Heart right ventricle (tissue), 16 donors: ENCODE data around the gene ATP13A2. TPM values are rescaled to one million over a fixed set of nuclear protein-coding genes. Genes with fewer than 3 reads are reported as not detected.
"Not testable (repeated sequence)": the region's sequence is repeated elsewhere in the genome, so short reads cannot be mapped to it uniquely, and the experiment has no call there.

Source experiments
- ATAC-seq, 8 donors: fragments of 200-7000 bp; cut with Tn5 transposase; one replicate each; pipeline ENCODE4 v1.9.1; 2020; ENCODE audit warnings: mild to moderate bottlenecking in 8 of 8, moderate library complexity in 8 of 8, moderate number of reproducible peaks in 1 of 8
- DNase-seq, 2 donors: peaks; one replicate each; pipeline ENCODE4 v3.0.0-alpha.2; 2020
- H3K27ac ChIP-seq, 10 donors: fragments of 200-600 bp; sonication (generic) in 2 of 10; one replicate each; pipeline versions ENCODE4 v1.5.0 to v1.8.0; 2020 to 2022; ENCODE audit warnings: mild to moderate bottlenecking in 3 of 10
- H3K27me3 ChIP-seq, 7 donors: fragments of 200-600 bp; one replicate each; pipeline ENCODE4 v1.8.0; 2021 to 2022; ENCODE audit warnings: mild to moderate bottlenecking in 2 of 7
- H3K36me3 ChIP-seq, 9 donors: fragments of 200-600 bp; sonication (generic) in 1 of 9; one replicate each; pipeline versions ENCODE4 v1.5.0 to v1.8.0; 2020 to 2022; ENCODE audit warnings: mild to moderate bottlenecking in 2 of 9
- H3K4me1 ChIP-seq, 9 donors: fragments of 200-600 bp; sonication (generic) in 1 of 9; one replicate each; pipeline versions ENCODE4 v1.5.0 to v1.8.0; 2020 to 2022; ENCODE audit warnings: mild to moderate bottlenecking in 4 of 9
- H3K4me3 ChIP-seq, 10 donors: fragments of 200-600 bp; sonication (generic) in 2 of 10; one replicate each; pipeline versions ENCODE4 v1.5.0 to v1.8.0; 2020 to 2022; ENCODE audit warnings: mild to moderate bottlenecking in 7 of 10, moderate library complexity in 2 of 10
- H3K9me3 ChIP-seq, 11 donors: fragments of 200-600 bp in 10 of 11; sonication (generic) in 2 of 11; one replicate each; pipeline versions ENCODE4 v1.5.0 to v1.8.0; 2013 to 2022; ENCODE audit warnings: mild to moderate bottlenecking in 2 of 11, control low read depth in 1 of 11, moderate library complexity in 1 of 11
- WGBS, 2 donors: extraction: QIAGEN DNeasy Blood & Tissue Kit; methylation state at CpG; one replicate each; pipeline ENCODE4 v1.1.7; 2013; ENCODE audit warnings: inconsistent platforms in 1 of 2; 5-methylcytosine and 5-hydroxymethylcytosine counted together
- intact Hi-C, 10 donors: fragments of 100-400 bp; cut with DNase I; formaldehyde crosslinking; loops; one replicate each; pipeline versions ENCODE4 v1.11.1 to v1.14.2; 2022
- polyA plus RNA-seq, 2 donors: library from polyadenylated mRNA; stranded (reverse); fragments of 200-250 nt; gene quantifications; one replicate each; pipeline ENCODE4 v1.2.3, GENCODE V29; 2013
- total RNA-seq, 10 donors: library from RNA; stranded (reverse); fragmentation: NEBNext Ultra II Directional in 3 of 10; extraction: Animal tissue kit (Norgen Biotek cat#: 25700) in 3 of 10; gene quantifications; one replicate each; pipeline versions ENCODE4 v1.2.1 to v1.2.4, GENCODE V29; 2021 to 2023
- TF ChIP-seq, protein P1 (sequence below), 9 donors: fragments of 200-600 bp; sonication (generic) in 2 of 9; IDR thresholded peaks; one replicate each; pipeline versions ENCODE4 v1.5.0 to v1.8.0; 2021 to 2022; ENCODE audit warnings: antibody characterized with exemption in 9 of 9, mild to moderate bottlenecking in 5 of 9, moderate library complexity in 1 of 9
- donor health status: Arrhythmogenic right ventricular cardiomyopathy.
- donor health status: ischemic (EF 13 %, LVEDD 7.1; RV severe dilation, severe dysfunction).
- donor health status: healthy with polysubstance abuse.
- donor health status: DM: no; HTN: yes; CAD: no.
- donor health status: DM: no; HTN: no; CAD: no.
- donor health status: ischemic (EF 25% LVEDD 6.9; RV normal size, moderate dysfunction).
- donor health status: ischemic (EF 25% LVEDD 5.7; RV mildly dilated, moderate dysfunction).
- donor health status: healthy.
- donor health status: DM: yes; HTN: yes; CAD: no.
- donor health status: Ischemic cardiomyopathy.
- donor health status: ischemic (EF 35%, LVEDD 5.7; RV mildly dilated, moderate dysfunction).
- donor health status: nonischemic (EF 11% LVEDD 7.7; RV severe dilation, severe dysfunction).
- donor health status: DM: yes; HTN: yes; CAD: no.
- donor health status: PGD.
- donor health status: ischemic (EF 29% LVEDD 5.4; RV normal size, mild dysfunction).
- donor health status: nonischemic (EF 23%, LVEDD 6.1; RV moderate dilation, normal function).

Gene ATP13A2
- total and polyA plus RNA-seq, 12 donors: 7.2 to 20.0 (median 11.0) TPM

DNA sequence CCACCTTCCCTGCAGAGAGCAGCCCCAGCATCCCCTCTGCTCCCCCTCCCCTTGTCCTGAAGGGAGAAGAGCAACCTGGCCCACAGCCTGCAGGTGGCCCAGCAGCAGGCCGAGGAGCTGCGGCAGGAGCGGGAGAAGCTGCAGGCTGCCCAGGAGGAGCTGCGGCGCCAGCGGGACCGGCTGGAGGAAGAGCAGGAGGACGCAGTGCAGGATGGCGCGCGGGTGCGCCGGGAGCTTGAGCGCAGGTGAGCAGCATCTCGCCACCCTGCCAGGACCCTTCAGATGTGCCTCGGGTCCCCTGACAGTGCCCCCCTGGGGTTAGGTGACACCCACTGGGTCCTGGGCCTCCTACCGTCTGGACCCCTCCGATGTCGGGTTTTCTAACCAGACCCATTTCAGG, 67.7 kb downstream of the ATP13A2 start:
- H3K27me3 ChIP-seq: no peaks in the 10 kb centered on the region
- no peak overlapping the region for H3K27ac ChIP-seq
- TF ChIP-seq, protein P1, sequence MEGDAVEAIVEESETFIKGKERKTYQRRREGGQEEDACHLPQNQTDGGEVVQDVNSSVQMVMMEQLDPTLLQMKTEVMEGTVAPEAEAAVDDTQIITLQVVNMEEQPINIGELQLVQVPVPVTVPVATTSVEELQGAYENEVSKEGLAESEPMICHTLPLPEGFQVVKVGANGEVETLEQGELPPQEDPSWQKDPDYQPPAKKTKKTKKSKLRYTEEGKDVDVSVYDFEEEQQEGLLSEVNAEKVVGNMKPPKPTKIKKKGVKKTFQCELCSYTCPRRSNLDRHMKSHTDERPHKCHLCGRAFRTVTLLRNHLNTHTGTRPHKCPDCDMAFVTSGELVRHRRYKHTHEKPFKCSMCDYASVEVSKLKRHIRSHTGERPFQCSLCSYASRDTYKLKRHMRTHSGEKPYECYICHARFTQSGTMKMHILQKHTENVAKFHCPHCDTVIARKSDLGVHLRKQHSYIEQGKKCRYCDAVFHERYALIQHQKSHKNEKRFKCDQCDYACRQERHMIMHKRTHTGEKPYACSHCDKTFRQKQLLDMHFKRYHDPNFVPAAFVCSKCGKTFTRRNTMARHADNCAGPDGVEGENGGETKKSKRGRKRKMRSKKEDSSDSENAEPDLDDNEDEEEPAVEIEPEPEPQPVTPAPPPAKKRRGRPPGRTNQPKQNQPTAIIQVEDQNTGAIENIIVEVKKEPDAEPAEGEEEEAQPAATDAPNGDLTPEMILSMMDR (IDR thresholded peaks at IDR 0.05): no peak
- H3K4me3 ChIP-seq: no peak overlapping the region
- ATAC-seq (no peak), DNase-seq (no peak)
- H3K4me1 ChIP-seq: no peaks in the 10 kb centered on the region
- H3K36me3 ChIP-seq: peaks cover 0 to 80% (median 22%) of the 10 kb centered on the region in 9 donors
- WGBS, 2 donors: 93 to 94% methylated on average over 19 of the region's 19 CpGs
- intact Hi-C loops: loop anchor here in 1 of 10 donors (5.0 kb wide), 1 partner anchor 322 kb away; no protein-coding TSS in a partner anchor
- H3K9me3 ChIP-seq: no peaks in the 10 kb centered on the region

DNA sequence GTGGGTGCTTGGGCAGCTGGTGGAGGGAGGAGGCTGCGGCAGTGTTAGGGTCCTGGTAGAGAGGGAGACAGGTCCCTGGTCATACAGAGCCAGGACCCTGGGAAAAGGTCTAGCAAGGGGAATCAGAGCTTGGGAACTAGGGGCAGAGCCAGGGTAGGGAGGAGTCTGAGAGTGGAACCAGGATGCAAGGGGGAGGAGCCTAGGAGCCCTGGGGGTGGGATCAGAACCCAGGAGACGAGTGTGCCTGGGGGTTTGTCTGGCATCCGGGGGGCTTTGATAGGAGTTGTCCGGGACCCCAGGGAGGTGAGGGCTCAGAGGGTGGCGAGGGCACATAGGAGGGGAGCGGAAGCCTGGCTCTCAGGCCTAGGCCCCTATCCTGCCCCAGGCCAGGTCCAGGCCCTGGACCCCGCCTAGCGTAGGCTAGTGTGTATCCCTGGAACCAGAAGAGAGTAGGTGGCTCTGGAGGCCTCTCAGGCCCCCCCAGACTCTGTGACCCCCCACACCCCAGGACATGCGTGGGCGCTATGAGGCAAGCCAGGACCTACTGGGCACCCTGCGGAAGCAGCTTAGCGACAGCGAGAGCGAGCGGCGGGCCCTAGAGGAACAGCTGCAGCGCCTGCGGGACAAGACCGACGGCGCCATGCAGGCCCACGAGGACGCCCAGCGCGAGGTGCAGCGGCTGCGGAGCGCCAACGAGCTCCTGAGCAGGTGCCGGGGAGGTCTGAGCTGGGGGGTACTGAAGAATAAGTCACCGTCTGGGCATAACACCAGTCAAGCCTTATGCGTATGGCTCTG, 72.1 kb downstream of the ATP13A2 start:
- intact Hi-C loops: loop anchor here in 1 of 10 donors (5.0 kb wide), 1 partner anchor 317 kb away; no protein-coding TSS in a partner anchor
- WGBS, 2 donors: 95% methylated on average over 32 of the region's 32 CpGs
- H3K27me3 ChIP-seq, H3K4me3 ChIP-seq, H3K27ac ChIP-seq, H3K9me3 ChIP-seq, H3K4me1 ChIP-seq, DNase-seq: not testable (repeated sequence)
- H3K36me3 ChIP-seq: peaks cover 0 to 72% (median 23%) of the 10 kb centered on the region in 9 donors
- ATAC-seq: peak in 4 of 8 donors; percentile 7 to 34 (median 25)

DNA sequence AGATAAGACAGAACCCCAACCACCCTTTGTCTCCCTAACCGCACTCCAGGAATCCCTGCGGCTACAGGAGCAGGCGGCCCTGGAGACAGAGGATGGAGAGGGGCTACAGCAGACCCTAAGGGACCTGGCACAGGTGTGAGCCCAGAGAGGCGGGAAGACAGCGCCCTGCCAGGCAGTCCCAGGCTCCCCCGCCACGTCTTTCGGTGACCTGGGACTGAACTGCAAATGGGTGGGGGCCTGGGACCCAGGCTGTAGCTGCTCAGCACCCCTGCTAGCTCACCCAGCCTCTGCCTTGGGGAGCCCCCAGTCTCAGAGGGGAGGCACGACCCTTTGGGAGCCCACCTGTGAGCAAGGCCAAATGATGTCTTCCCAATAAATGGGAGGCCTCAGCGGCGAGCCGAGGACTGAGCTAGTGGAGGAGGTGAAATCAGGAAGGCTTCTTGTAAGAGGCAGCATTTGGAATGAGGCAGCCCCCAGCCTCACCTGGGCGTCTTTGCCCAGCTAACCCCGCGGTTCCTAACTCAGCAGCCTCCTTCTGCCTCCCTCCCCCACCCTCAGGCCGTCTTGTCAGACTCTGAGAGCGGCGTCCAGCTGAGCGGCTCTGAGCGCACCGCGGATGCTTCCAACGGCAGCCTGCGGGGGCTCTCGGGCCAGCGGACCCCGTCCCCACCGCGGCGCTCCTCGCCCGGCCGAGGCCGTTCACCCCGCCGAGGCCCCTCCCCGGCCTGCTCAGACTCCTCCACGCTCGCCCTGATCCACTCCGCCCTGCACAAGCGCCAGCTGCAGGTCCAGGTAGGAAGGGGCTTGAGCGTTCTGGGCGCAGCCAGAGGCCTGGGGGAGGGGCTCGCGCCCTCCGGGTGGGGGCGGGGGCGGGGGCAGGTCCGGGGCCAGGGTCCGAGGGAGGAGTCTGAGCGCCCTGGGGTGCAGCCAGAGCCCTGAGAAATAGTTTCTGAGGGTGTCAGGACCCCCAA, 73.1 kb downstream of the ATP13A2 start:
- Histone ChIP-seq H3K9me3 (no peaks in the 10 kb centered on the region), H3K27ac (no peak overlapping the region), H3K36me3 (peaks cover 0 to 73% (median 23%) of the 10 kb centered on the region in 9 donors), H3K27me3 (no peaks in the 10 kb centered on the region), H3K4me1 (no peaks in the 10 kb centered on the region), H3K4me3 (no peak overlapping the region)
- TF ChIP-seq, protein P1 (IDR thresholded peaks at IDR 0.05): no peak
- 68 to 78% methylated on average over 43 to 51 of the region's 51 CpGs for WGBS, 2 donors
- ATAC-seq (peak in 2 of 8 donors; percentile 7 to 15), DNase-seq (no peak)
- intact Hi-C loops: no loop called here

DNA sequence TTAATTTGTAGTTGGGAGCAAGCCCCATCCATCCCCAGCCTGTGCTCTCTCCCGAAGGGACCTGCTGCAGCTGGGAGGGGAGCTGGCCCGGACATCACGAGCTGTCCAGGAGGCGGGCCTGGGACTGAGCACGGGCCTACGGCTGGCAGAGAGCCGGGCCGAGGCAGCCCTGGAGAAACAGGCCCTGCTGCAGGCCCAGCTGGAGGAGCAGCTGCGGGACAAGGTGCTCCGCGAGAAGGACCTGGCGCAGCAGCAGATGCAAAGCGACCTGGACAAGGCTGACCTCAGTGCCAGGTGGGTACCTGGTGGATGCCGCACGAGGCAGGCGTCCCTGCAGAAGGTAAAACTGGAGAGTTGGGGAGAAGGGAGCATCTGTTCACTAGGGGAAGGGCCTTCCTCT, 75.1 kb downstream of the ATP13A2 start:
- intact Hi-C loops, DNase-seq, H3K27ac ChIP-seq, H3K9me3 ChIP-seq, H3K27me3 ChIP-seq, H3K4me1 ChIP-seq, ATAC-seq, H3K4me3 ChIP-seq: not testable (repeated sequence)
- peaks cover 0 to 69% (median 13%) of the 10 kb centered on the region in 9 donors for H3K36me3 ChIP-seq
- 89 to 90% methylated on average over 16 of the region's 16 CpGs for WGBS, 2 donors

Other genes with a start within 250 kb of the ATP13A2 start
- 1,000 to 10,000 TPM in 8 of 10 donors, 100 to 1,000 TPM in 2; 635 to 5,242 (median 1,949) TPM for gene RNU1-2, start 115.9 kb downstream of the ATP13A2 start, total RNA-seq
- not detected for gene RNU1-2, start 115.9 kb downstream of the ATP13A2 start, polyA plus RNA-seq
- 10 to 100 TPM in 1 of 10 donors, 1 to 10 TPM in 9; 4.7 to 12.8 (median 6.0) TPM for gene CROCC, start 90.0 kb downstream of the ATP13A2 start, total RNA-seq
- gene CROCC, start 90.0 kb downstream of the ATP13A2 start, polyA plus RNA-seq: 10 to 100 TPM in 1 of 2 donors, 1 to 10 TPM in 1; 7.6 to 42.3 TPM
- gene MFAP2, start 31.3 kb downstream of the ATP13A2 start, total RNA-seq: 1 to 10 TPM; 1.3 to 6.4 (median 2.4) TPM
- gene MFAP2, start 31.3 kb downstream of the ATP13A2 start, polyA plus RNA-seq: 10 to 100 TPM in 1 of 2 donors, 1 to 10 TPM in 1; 4.5 to 10.5 TPM
- gene SDHB, start 42.1 kb upstream of the ATP13A2 start, total RNA-seq: 100 to 1,000 TPM; 222 to 486 (median 379) TPM
- gene SDHB, start 42.1 kb upstream of the ATP13A2 start, polyA plus RNA-seq: 100 to 1,000 TPM; 102 to 312 TPM
- gene PADI2, start 107.5 kb upstream of the ATP13A2 start, total RNA-seq: 1 to 10 TPM in 1 of 10 donors, under 1 TPM in 9; 0.12 to 1.1 (median 0.58) TPM
- under 1 TPM; 0.07 TPM for gene PADI2, start 107.5 kb upstream of the ATP13A2 start, polyA plus RNA-seq
- not detected for gene PADI1, start 193.2 kb upstream of the ATP13A2 start, total RNA-seq
- gene PADI1, start 193.2 kb upstream of the ATP13A2 start, polyA plus RNA-seq: under 1 TPM in 1 of 2 donors, not detected in 1; 0.01 TPM
- not detected for gene PADI3, start 237.2 kb upstream of the ATP13A2 start, total RNA-seq
- not detected for gene PADI3, start 237.2 kb upstream of the ATP13A2 start, polyA plus RNA-seq